ENCODE measurements around the gene HOXA4.

HOXA4 gene

GRCh38 chr7:27106181-27106900, 24.2 kb downstream of the HOXA4 start:
- DNase-seq (ENCODE audit: low read depth in 2 of 3, low spot score in 1 of 3) = no peak

- no peak for DNase-seq (ENCODE audit: low read depth in 2 of 3, low spot score in 1 of 3)
Measured at GRCh38 chr7:27105301-27106031, 25.1 kb downstream of the HOXA4 start.

- DNase-seq (ENCODE audit: low read depth in 2 of 3, low spot score in 1 of 3) = no peak
Measured at GRCh38 chr7:27104341-27105058, 26.1 kb downstream of the HOXA4 start.

DNA sequence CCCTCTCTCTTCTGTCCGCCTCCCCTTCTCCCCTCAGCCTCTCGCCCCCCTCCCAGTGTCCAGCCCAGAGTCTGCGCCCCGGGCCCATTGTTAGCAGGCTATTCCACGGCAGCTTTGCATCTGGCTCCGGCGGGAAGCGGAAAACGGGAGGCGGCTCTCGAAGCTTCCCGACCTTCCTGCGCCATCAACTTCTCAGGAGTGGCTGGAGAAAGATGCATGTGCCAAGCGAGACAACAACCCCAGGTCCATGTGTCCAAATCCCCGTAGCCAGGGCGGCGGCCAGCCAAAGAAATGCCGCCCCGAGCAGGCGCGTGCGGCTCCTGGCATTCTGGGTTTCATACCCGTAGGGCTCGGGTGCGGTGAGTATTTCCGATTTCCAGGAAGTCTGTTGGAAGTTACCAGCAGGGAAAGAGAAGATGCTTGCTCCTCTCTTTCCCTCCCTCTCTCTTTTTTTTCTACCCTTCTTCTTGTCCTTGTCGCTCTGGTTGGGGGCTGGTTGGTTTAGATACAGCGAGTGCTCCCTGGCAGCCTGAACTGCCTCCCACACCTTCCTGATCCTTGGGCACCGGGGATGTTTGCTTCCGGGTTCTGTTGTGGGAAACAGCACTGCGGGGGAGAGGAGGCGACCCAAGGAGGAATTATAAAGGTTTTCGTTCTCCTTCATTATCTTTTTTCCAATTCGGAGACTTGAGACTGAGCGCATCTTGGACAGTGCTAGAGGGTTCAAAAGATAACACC, 26.9 kb downstream of the HOXA4 start:
- no peak for DNase-seq (ENCODE audit: low read depth in 2 of 3, low spot score in 1 of 3)

- DNase-seq (ENCODE audit: low read depth in 2 of 3, low spot score in 1 of 3) = no peak
Measured at GRCh38 chr7:27102581-27103442, 27.7 kb downstream of the HOXA4 start, which contains the start of gene HOXA2. HOXA2 (minus strand) TSS chr7:27102683; CDS start chr7:27102500, 183 bp downstream.

DNA sequence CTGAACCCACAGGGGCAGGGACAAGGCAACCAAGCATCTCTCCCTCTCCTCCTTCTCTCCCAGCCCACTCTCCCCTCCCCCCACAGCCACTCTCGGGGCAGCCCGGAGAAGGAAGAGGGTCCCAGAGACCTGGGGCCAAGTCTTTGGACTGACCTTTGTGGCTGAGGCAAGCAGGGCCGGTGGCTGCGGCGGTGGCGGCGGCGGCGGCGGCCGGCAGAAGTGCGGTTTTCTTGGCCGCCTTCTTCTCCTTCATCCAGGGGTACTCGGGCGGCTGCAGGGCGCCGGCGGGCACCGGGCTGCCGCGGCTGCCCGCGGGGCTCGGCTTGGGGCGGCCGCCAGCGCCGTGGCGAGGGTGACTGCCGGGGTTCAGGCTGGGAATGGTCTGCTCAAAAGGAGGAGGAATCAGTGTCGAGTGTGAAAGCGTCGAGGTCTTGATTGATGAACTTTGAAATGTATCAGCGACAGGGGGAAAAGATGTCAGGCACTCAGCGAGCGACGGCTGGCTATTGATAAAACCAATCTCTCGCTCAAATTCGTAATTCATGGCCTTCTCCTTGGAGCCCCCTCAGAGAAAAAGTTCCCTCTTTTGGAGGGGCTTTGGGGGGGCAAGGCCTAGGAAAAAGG, 28.5 kb downstream of the HOXA4 start:
- no peak for DNase-seq (ENCODE audit: low read depth in 2 of 3, low spot score in 1 of 3)

- DNase-seq (ENCODE audit: low read depth in 2 of 3, low spot score in 1 of 3) = no peak
Measured at GRCh38 chr7:27101171-27101956, 29.2 kb downstream of the HOXA4 start.

DNA sequence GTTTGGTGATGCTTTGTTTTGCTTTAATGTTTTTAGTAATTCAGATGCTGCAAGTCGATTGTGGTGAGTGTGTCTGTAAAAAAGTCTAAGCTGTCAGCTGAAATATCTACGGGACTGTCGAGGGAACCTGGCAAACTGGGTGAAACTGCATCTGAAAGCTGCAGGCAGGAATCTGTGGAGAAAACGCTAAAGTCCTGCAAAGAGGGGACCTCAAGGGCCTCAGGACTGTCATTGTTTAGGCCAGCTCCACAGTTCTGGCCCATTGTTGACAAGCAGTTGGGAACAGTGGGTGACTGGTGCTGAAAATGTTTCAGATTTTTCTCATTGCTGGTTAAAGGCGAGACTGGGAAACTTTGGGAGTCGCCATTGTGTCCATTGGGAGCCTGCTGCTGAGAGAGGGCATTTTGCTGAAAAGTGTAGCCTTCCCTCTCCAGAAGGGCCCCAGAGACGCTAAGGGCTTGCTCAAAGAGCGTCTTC, 29.8 kb downstream of the HOXA4 start:
- DNase-seq (ENCODE audit: low read depth in 2 of 3, low spot score in 1 of 3) = no peak

DNA sequence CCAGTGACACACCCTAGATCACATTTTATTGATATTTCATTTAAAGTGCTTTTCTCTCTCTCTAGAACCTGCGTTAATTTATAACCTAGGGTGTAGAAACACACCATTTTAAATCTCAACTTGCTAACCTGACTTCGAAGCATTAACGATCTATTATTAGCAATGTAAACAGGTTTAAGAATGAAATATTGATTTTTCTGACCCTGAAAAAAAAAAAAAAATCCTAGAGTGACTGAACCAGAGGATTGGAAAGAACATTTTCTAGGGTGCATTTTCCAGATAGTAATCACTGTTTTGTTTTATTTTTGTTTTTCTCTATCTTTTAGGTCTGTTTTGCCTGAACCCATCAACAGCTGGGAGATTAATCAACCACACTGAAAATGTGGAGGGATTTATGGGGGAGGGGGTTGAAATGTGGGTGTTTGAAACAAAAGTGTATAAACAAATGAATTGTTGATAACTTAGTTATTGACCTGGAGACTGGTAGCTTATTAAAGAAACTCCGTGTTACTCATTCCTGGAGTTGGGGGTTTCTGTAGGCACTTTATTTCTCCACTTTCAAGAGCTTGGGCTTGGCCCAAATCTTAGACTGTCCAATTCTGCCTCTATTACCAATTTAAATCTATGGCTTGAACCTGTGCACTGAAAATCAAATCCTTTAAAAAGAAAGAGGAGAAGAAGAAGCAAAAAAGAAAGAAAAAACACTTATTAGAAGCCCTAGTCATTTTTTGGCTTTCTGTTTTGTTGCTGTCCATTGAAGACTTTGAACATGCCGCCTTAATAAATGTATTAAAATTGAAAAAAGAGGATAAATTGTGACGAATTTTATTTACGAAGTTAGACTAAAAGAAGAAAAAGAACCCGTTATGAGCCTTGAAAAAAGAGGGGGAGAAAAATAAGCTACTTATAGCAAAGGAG, 30.8 kb downstream of the HOXA4 start:
- no peak for DNase-seq (ENCODE audit: low read depth in 2 of 3, low spot score in 1 of 3)

- DNase-seq (ENCODE audit: low read depth in 2 of 3, low spot score in 1 of 3) = no peak
Measured at GRCh38 chr7:27098578-27099451, 31.7 kb downstream of the HOXA4 start.

DNA sequence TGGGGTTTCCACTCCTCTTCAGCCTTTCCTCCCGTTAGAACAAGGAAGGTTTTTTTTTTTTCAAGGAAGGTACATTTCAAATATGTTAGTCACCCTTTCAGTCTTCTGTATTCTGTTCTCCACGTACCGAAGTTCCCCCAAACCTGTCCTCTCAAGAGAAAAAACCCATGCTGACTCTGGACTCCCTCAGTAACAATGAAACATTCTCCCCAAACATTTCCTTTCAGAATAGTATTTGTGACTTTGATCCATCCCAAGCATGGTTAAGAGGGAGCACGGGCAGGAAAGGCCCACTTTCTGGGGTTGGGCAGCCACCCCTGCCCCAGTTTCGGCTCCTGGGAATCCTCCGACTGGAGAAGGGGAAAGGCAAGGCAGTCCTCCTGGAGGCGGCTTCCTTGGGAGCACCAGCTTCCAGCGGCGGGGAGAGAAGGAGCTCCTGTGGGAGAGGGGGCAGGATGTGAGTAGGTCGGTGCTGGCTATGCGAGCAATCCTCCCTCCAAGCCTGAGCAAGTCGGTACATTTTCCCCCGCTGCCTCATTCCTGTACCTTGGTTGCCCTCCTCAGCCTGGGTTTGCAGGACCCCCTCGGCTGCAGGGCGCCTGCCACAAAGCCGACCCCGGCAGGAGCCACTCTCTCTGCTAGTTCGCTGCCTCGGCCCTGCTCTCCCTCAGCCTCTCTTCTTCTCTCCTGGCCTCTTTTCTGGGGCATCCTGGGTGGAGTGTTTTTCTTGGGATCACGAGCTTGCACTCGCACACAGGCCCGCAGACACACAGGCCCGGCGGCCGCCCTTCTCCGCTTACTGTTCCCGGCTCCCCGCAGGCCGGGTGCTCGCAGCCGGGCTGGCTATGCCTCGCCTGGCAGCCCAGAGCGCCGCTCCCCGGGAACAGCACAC, 32.6 kb downstream of the HOXA4 start:
- no peak for DNase-seq (ENCODE audit: low read depth in 2 of 3, low spot score in 1 of 3)

DNA sequence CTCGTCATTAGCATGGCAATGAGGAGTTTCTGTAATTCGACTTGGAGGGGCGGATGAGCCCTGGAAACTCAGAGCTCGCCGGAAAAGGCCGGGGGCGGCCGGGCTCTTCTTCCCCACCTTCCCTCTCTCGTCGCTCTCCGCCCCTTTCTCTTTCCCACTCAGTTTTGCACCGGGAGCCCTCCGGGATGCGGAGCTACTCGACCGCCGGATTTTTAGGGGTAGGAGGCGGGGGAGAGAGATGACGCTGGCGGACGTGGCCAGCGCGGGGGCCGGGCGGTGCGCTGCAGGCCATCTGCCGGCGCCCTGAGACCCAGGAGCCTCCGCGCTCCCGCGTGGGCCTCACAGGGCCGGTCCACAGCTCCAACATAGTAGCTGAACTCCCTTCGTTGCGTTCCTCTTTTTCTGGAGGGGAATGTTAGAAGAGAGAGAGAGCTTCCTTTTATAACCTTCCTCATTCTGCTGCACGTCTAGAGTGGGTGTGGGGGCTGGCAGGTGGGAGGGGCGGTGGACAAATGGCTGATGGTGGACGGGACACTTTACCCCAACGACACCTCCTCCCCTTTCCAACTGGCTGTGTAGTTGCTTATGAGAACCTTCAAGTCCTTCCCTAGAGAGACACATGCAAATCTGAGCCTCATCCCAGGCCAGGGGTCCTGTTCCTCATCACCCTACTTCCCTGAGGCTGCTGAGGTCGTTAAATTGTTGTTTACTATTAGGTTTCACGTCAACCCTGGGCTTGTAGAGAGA, 33.6 kb downstream of the HOXA4 start:
- no peak for DNase-seq (ENCODE audit: low read depth in 2 of 3, low spot score in 1 of 3)

DNA sequence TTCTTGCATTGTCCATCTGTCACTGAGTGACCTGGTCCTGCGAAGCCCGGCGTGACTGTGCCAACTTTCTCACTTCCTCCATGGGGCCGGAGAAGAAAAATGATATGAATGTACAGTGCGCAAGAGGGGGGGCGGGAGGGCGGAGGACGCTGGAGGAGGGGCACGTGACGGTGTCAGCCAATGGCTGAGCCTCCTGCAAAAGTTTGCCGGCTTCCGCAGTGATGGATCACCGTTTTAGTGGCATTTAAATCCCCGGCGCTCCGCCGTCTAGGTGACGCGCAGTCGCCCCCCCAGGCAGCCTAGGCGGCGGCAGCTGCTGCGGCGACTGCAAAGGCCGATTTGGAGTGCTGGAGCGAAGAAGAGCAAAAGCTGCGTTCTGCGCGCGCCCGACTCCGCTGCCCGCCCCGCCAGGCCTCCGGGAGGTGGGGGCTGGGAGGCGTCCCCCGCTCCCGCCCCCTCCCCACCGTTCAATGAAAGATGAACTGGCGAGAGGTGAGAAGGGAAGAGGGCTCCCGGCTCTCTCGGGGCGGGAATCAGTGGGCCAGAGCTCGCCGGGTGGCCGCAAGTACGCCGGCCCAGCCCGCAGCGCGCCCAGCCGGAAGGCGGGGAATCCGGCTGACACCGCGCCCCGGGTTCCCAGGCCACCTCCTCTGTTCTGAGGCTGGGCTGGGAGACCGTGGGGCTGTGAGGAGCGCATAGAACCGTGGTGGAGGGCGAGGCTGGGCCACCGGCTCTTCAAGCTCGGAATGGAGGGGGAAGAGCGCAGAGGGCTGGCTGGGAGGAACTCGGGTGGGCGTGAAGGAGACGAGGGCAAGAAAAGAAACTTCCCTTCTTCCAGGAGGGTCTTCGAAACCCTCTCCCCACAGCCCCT, 34.4 kb downstream of the HOXA4 start, which contains the start of gene HOXA1:
Gene HOXA1 (minus strand): TSS at position 104 of the 871 bp plus-strand sequence. CDS start 88 bp downstream, at position 16.
- DNase-seq (ENCODE audit: low read depth in 2 of 3, low spot score in 1 of 3) = peak; percentile 43 to 55 (median 53)
